GM11168 (cell line): ENCODE results near the gene SAMD11.
"Not testable (repeated sequence)": the region's sequence is repeated elsewhere in the genome, so short reads cannot be mapped to it uniquely, and the experiment has no call there.

Experiments
- in situ Hi-C: fragments of 300-500 bp; cut with MboI; formaldehyde crosslinking; loops from one replicate; pipeline ENCODE4 v1.12.0; 2022; ENCODE audit warnings: low sequenced_read_pairs; ENCODE audit not compliant: unreplicated experiment

SAMD11 gene

GRCh38 chr1:982765-983436, 59.2 kb downstream of the SAMD11 start:
- in situ Hi-C loops = no loop called here

DNA sequence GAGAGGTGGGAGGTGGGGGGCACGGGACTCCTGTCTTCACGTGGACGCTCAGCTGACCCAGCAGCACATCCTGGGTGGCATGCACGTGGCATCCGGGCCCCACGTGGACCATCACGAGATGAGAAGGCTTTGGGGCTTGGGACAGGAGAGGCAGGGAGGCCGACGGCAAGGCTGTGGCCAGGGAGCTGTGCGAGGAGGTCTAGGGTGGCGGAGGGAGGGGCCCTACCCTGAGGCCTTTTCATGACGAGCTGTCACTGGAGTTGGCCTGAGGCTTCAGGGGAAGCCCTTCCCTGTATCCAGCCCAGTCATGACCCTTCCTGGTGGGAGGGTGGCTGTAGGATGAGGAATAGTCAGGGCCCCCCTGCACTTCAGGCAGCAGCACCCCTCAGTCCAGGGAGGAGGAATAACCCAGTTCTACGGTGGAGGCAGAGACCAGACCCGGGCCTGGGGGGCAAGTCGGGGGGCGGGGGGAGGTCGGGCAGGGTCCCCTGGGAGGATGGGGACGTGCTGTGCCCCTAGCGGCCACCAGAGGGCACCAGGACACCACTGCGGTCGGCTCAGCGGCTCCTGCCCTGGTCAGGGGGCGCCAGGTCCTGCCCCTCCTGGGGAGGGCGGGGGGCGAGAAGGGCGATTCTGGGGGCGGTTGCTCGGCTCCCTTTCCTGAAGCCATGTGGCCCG, 60.2 kb downstream of the SAMD11 start:
- in situ Hi-C loops = no loop called here

GRCh38 chr1:984476-984814, 60.7 kb downstream of the SAMD11 start:
- in situ Hi-C loops = no loop called here

GRCh38 chr1:985126-985525, 61.4 kb downstream of the SAMD11 start:
- in situ Hi-C loops = no loop called here

- in situ Hi-C loops = not testable (repeated sequence)
Observed at GRCh38 chr1:988061-988460, 64.3 kb downstream of the SAMD11 start.

DNA sequence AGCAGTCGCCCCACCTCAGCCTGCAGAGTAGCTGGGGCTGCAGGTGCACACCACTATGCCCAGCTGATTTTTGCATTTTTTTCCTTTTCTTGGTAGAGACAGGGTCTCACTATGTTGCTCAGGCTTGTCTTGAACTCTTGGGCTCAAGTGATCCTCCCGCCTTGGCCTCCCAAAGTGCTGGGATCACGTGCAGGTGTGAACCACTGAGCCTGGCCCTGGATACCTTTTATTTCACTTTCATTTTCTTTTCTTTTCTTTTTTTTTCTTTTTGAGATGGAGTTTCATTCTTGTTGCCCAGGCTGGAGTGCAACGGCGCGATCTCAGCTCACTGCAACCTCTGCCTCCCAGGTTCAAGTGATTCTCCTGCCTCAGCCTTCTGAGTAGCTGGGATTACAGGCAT, 67.6 kb downstream of the SAMD11 start:
- in situ Hi-C loops = not testable (repeated sequence)

- in situ Hi-C loops = no loop called here
Observed at GRCh38 chr1:991895-992294, 68.2 kb downstream of the SAMD11 start.

DNA sequence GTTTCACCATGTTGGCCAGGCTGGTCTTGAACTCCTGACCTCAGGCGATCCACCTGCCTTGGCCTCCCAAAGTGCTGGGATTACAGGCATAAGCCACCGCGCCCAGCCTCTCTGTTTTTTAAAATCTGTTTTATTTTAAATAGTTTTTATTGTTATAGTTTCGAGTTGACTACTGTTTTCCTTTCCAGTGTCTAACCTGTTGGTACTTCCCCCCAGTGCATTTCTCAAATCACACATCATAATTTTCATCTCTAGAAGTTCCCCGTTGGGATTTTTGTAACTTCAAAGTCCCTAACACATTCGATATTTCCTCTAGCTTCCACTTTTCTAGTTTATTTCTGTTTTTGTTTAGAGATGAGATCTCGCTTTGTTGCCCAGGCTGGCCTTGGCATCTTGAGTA, 68.6 kb downstream of the SAMD11 start:
- in situ Hi-C loops = no loop called here

DNA sequence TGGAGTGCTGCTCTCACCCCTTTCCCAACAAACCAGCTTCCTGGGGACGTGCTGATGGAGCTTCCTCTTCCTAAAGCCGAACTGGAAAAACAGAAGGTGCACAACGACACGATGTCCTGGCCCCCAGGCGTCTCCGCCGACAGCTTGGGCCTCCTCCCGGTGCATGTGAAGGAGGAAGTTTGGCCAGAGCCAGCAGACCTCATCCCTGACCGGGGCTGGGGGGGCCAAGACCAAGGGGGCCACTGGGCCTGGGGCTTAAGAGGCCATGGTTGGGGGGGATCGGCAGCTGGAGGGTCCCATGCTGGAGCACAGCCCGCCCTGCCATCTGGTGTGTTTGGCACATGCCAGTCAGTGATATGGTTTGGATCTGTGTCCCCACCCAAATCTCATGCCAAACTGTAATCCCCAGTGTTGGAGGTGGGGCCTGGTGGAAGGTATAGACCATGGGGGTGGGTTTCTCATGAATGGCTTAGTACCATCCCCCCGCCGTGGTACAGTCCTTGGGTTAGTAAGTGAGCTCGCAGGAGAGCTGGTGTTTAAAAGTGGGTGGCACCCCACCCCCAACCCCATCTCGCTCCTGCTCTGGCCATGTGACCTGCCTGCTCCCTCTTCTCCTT, 69.8 kb downstream of the SAMD11 start:
- in situ Hi-C loops = no loop called here
